SIG-M5 treated with dmso at 0.1 percent for 504 hours (cell line): ENCODE measurements around the gene NEDD4L.

Source experiments
- DNase-seq: peaks from one replicate; lab custom pipeline; 2025; ENCODE audit not compliant: unreplicated experiment; lab: John Stamatoyannopoulos, UW

The NEDD4L gene

DNA sequence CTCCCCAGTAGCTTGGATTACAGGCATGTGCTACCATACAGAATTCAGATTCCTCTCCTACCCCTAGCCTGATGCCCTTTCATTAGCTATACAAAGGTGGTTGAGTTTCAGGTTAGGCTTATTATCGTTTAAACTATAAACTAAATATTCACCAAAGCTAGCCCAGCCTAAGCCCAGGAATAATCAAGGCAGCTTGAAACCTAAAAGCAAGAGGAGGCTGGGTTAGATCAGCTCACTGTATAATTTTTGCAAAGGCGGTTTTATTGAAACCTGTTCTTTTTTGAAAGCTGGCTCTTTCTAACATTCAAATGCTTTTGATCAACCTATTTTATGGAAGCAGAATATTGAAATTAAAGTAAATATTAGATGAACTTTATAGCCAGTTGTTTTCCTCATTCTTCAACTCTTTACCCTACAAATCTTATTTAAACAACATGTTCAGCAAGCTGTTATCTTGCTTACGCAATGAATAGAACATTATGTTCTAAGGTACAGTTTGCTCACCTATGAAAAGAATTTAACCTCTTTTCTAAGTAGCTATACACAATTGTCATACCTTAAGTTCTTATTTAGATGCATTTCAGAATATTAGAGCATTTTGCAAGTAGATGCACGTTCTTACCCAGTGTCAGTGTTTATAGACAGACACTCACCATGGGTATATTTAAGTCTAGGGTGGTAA lies 241.6 kb downstream of the NEDD4L start:
- no peak for DNase-seq

DNA sequence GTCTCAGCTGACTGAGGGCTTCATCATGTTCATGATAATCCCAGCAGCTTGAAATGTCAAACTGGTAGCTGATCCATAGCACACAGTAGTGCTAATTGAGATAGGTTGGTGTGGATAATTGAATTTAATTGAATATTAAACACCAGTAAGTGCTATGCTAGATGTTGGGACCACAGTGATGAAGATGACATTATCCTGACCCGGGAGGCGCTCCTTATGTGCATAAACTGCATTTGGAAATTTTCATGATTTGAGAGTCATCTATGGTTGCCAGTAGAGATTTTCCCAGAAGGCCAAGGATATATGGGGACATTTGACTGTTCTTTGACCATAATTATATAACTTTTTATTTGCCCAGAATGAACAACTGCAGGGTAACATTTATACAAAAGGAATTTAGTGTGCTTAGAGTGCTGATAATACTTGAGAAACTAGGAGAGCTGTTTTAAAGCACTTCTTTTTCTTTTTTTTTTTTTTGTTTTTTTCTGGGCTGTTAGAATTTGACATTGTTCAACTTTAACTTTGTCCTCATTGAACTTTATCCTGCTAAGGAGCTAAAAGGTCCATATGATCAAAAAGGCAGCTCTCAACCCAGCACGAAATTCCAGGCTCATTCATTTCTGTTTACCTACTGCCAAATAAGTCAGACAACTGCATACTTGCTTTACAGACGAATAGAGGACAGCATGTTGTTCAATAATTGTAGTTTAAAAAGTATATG lies 242.8 kb downstream of the NEDD4L start:
- no peak for DNase-seq

- no peak for DNase-seq
Measured at GRCh38 chr18:58287353-58288274, 243.6 kb downstream of the NEDD4L start.

- DNase-seq = peak; percentile 2
Measured at GRCh38 chr18:58288921-58289797, 245.1 kb downstream of the NEDD4L start.

DNA sequence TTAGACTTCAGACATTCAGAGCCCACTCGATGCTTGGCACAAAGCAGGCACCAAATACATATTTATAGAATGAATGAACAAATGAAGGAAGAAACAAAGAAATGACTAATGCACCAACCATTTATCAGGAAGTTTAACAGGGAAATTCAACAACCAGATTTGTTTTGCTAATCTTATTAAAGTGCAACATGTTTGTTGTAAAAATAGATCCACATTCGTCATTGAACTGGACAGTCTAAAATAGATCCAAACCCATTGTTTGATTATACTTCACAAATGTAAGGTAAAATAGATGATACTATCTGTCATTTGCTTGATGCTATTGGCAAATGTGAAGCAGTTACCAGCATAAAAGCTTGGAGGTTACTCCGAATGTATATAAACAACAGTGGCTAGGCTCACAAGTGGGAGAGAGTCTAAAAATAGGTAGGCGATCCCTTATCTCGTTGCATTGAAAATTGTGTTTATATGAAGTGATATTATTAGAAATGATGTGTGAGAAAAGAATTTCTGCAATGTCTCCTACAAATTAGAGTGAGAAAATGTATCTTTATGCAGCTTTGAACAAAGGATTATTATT lies 246.2 kb downstream of the NEDD4L start:
- no peak for DNase-seq

DNA sequence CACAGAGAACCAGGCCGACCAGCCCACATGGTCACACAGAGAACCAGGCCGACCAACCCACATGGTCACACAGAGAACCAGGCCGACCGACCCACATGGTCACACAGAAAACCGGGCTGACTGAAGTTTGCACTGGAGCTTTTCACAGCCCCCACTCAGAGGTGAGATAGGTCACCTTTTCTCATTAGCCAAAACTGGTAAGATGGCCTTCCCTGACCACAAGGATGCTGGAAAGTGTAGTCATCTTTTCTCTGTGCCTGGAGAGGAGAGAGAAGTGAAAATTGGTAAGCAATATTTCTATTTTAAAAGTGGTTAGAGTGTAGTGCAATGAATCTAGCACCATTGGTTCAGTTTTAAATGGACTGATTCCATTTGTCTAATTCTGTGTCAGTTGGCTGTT lies 247.1 kb downstream of the NEDD4L start:
- DNase-seq = no peak

DNA sequence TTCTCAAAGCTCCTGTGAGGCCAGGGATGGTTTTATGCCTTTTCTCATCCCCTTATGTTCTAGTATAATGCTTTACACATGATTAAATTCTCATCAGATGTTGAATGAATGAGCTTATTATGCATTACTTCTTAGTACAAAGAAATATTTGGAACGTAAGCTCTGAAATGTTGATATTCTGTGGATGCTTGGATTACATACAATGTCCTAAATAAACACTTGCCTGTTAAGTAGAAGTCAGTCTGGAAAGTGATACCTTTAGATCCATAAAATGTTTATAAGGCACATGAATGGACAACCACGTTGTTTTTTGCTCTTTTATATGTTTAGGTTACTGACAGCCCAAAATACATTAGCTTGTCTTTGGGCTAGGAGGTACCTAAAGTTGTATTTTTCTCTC lies 248.6 kb downstream of the NEDD4L start:
- no peak for DNase-seq

DNA sequence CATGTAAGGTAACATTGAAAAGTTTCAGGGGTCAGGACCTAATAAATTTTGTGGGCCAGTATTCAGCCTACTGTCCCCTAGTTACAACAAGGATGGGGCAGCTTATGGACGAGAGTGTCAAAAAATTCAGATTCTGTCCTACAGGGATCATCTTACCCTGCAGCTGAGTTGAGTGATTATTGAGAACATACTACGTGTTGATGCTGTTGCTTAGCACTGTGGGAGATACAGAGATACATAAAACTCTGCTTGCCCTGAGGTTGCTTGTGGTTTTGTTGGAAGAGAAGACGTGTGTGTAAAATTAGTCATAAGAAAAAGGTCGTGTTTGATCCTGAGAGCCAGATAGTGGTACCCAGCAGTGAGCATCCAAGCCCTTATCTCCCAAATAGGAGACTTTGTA lies 253.2 kb downstream of the NEDD4L start:
- no peak for DNase-seq

- DNase-seq = no peak
Measured at GRCh38 chr18:58298251-58299134, 254.5 kb downstream of the NEDD4L start.

DNA sequence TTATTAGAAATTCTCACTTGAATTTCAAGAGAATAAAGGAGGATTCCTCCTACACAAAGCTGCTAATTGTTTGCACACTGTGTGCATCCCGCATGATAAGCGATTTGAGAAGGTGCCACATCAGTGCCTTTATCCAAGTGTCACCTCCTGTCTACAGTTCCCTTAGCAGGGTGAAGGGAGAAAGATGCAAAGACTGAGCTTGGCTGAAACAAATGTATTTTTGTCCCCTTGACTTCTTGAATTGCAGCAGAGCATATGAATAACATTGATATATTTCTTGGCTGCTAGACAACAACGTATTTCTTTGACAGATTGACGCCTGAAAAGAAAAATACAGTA lies 255.1 kb downstream of the NEDD4L start:
- no peak for DNase-seq

- DNase-seq = no peak
Measured at GRCh38 chr18:58299936-58300335, 255.9 kb downstream of the NEDD4L start.

GRCh38 chr18:58300867-58301266 lies 256.8 kb downstream of the NEDD4L start:
- no peak for DNase-seq

DNA sequence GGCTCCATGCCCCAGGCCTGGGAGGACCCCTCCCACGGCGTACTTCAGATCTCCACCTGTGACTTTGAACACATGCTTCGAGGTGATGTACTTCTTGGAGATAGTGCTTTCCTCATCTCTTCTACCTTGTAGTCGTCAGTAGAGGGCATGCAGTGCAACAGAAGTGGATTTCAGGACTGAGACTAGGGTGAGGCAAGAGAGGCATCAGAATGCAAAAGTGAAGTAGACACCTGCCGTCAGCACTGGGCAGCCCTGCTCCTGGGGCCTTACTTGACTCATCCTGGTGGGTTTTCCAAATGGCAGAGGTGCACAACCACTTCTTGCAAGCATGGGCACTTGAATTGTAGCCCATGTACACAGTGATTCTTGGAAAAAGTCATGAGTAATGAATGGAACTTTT lies 258.8 kb downstream of the NEDD4L start:
- DNase-seq = no peak

- no peak for DNase-seq
Measured at GRCh38 chr18:58303363-58303762, 259.3 kb downstream of the NEDD4L start.

- no peak for DNase-seq
Measured at GRCh38 chr18:58305792-58306191, 261.8 kb downstream of the NEDD4L start.

DNA sequence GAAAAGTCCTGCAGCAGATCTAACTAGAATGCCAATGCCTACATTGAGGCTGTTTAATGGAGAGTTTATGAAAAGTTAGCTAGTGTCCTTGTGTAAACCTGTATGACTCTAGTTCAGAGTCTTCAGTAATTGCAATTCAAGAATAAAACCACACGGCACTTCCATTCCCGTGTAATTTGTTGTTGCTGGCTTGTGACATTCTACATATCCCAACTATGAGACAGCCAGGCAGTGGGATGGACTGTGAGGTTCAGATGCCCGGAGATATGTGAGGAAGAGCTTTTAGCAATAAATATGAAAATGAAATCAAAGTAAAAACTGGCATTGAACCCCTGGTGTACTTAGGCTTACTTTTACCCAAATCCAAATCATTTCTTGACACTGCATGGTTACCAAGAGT lies 263.4 kb downstream of the NEDD4L start:
- no peak for DNase-seq

DNA sequence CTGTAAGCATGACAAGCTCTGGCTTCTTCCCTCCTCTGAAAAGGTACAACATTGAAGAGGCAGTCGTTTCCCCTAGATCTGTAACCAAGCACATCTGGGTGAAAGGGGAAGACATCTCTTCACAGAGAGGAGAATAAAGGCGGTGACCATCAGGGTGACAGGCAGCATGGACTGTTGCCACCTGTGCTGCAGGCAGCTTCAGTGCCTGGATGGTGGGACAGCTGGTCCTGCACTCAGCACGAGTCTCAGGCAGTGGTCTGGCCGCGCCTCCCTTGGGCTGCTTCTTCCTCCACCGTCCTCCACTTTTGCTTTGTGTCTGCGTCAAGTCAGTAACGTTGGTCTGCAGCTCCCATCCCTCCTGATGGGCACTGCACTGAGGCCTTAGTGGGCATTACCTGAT lies 264.4 kb downstream of the NEDD4L start:
- DNase-seq = no peak

DNA sequence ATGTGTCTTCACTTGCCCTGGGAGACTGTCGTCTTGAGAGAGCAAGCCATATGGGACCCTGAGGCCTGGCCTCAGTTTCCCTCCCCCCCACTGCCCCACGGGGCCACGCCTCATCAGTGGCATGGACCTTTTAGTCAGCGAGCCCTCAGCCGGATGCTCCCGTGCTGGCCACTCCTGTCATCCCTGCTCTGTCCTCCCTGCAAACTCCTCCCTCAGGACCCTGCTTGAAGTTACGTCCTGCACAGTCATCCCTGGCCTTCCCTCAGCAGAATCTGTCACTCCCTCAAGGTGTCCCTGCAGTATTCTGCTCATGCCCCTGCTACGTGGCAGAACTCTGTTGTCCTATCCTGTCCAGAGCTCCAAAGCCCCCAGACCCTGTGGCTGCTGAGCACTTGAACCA lies 265.1 kb downstream of the NEDD4L start:
- DNase-seq = no peak

DNA sequence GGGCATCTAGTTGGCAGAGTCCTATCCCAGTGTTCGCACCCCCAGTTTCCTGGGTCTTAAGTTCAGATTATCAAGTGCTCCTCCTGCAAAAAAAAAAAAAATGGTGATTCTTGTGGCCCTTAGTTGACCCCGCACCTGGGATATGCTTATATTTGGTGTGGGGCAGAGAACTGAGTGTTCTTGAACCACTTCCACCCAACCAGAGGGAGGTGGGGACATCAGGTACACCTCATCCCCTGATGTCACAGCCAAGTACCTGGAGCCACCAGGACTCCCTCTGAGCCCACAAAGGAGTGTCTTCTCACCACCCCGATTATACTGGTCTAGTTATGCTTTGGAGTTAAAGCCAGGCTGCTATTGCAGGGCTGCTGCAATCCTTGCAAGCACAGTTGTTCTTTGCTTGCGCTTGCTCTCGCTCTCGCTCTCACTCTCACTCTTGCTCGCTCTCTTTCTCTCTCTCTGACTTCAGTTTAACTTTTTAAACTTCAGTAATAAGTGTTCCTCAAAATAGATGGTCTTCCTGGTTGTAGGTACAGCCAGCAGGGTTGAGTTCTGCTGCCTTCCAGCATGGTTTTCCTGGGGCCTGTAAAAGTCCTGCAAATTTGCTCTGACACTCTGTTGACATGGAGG lies 265.7 kb downstream of the NEDD4L start:
- DNase-seq = no peak
